ENCODE data around the gene GJC3.
A peak's percentile ranks its signal among the peaks of the same experiment; 100 is the strongest.
"Not testable (repeated sequence)": the region's sequence is repeated elsewhere in the genome, so short reads cannot be mapped to it uniquely, and the experiment has no call there.

The GJC3 gene

DNA sequence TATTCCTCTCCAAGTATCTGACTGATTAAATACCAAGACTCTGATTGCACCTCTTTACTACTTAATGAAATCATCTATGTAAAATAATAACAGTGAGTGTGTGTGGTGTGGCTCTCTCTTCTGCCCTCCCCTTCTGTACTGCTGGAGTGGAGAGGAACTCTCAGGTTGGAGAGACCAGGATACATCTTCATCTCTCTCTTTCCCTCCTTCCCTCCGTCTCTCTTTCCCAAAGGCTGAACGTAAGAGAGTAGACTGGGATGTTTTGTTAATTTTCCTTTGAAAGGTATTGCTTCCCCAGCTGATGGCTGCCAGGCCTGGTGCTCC lies 272 bp upstream of the GJC3 start:
- DNase-seq (ENCODE audit: low read depth), result no peak

DNA sequence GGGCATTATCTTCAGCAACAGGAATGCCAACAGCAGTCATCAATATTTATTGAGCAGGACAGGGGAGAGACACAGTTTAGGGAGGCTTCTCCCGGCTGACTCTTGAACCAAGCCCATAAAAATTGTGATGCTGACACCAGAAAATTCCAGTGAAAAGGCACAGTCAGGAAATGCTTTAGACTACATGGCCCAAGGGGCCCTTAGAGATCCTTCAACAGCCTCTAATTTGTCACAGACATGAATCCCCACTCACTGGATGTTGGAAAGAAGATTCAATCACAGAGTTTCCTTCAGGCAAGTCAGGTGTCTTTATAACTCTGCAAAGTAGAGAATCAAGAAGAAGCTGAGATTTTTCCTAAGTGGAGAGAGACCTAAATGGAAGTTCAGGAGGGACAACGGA lies 1.2 kb downstream of the GJC3 start:
- DNase-seq (ENCODE audit: low read depth), result no peak

DNA sequence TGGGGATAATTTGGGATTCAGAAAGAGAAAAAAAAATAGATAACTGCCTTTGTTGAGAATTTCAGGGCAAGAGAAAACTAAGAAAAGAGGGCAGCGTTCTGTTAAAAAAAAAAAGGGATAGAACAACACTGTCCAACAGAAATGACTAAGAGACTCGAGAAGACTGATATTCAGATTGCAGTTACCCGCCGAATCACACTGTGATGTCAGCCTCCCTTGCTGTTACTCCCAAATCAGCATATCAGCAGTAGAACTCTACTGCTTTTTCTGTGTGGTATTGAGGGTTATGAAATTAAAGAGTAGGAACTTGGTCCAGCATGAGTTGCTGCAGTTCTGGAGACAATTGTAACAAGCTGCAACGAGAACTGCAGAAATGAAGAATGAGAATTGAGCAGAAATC lies 1.9 kb downstream of the GJC3 start:
- no peak for DNase-seq (ENCODE audit: low read depth)

DNA sequence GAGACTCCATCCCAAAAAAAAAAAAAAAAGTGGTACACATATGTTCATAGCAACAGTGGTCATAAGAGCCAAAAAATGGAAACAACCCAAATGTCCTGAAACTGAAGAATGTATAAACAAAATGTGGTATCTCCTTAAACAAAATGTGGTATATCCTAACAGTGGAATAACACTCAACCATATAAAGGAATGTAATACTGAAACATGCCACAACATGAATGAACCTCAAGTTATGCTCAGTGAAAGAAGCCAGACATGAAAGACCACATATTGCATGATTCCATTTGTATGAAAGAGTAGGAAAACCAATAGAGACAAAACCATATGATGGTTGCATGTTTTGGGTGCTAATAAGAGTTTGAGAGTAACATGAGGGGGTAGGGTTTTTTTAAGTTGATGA lies 3.1 kb downstream of the GJC3 start:
- no peak for DNase-seq (ENCODE audit: low read depth)

DNA sequence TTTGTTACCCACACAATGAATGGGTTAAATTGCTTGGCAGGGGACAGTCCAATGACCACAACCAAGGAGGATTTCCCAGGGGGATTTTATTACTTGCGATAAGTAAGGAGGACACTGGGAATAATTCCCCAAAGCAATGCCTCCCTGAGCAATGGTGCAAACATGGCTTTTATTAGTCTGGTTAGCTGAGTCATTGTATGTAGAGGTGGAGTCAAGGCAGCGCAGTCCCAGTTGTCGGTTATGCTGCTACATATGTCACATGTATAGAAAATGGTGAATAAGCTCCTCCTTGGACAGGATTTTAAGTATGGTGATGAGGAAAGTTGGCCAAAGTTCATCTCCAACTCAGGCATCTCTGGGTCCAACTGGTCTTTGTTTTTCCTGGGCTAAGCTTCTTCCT lies 6.2 kb downstream of the GJC3 start:
- no peak for DNase-seq (ENCODE audit: low read depth)

DNA sequence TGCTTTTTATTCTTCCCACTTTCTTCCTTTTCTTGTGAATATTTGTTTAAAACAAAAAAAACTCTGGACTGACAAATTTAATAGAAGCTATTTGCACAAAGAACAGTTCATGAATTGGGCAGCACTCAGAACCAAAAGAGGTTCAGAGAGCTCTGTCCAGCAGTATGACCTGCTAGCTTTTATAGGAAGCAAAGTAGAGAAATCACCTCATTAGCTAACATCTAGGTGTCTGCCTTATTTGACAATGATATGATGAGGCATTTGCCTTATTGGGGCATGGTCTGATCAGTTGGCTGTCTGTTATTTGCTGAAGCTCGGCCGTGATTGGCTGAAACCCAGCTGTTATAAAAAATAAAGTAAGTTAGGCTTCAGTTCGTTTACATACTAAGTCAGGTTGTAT lies 9.3 kb downstream of the GJC3 start:
- no peak for DNase-seq (ENCODE audit: low read depth)

DNA sequence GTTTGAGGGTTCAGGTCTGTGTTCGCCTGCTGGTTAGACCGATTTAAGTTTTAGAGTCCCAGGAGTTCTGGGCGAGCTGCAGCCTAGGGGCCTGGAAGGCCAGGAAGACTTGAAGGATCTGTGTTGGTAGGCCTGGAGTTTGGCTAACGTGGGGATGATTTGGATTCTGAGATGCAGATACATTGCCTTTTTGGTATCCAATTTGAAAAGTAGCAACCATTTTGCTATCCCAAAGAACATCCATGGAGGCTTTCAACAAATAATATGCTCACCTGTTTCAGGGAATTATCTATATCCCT lies 9.7 kb downstream of the GJC3 start:
- no peak for DNase-seq (ENCODE audit: low read depth)

DNA sequence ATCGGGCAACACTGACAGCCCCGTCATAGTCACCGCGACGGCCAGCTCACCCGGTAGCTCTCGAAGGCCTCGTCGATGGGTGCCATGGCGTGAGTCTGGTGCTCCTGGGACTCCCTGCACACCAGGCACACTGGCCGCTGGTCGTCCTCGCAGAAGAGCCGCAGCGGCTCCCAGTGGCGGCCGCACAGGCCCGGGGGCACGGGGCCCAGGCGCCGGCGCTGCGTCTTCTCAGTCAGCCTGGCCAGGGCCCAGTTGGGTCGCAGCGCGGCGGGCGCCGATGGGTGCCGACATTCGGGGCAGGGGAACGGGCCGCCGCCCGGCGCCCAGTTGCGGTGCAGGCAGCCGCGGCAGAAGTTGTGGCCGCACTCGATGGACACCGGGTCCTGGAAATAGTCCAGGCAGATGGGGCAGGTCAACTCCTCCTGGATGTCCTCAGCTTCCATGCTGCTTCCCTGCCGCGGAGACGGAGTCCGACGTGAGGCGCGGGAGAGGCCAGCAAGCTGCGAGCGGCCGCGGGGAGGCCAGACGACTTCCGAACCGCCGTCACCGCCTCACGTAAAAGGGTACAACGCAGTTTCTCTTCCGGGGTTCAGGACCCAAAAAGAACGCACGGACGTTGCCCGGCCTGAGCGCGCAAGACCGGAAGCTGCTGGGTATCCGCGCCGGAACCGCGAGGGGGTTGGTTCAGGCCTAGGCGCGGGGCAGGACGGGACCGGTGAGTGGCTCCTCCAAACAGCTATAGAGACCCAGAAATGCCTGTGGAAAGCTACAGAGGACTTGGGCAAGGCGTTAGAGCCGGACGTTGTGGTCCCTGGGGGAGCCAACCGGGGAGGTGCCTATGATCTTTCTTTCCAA lies 10.2 kb downstream of the GJC3 start, which contains the start of gene TRIM4:
Gene TRIM4 (minus strand): TSS at position 572 of the 855 bp plus-strand sequence. CDS start 129 bp downstream, at position 443.
- DNase-seq (ENCODE audit: low read depth), result peak; percentile 89

DNA sequence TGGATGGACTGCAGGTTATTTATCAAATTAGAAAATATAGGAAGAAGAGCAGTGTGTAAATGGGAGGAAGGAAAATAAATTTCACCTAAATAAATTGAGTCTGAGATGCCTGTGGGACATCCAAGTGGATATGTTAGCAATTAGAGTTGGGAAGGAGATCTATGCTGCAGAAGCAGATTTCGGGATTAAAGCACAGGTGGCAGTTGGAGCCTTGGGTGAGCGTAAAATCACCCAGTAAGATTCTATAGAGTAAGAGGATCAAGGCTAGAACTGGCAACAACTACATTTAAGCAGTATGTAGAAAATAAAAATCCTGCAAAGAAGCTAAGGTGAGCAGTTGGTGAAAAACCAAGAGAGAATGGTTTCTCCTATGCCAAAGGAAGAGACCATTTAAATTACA lies 18.4 kb downstream of the GJC3 start:
- no peak for DNase-seq (ENCODE audit: low read depth)

DNA sequence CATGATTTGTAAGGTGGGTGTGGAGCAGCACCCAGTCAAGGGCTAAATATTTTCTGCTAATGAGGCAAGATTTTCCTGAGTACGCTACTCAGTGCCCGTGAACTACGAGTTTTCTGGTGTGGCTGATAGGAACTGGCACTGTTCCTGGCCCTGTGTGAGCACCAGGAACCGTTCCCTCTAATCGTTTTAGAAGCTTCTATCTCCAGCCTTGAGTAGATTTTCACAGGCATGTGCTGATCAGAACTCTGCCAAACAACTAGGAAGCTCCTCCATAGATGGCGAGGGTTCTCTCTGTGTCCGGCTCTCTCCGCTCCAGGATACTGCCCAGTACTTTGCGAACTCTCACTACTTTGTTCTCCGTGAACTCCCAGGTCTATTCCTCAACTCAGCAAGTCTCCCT lies 27.8 kb downstream of the GJC3 start:
- no peak for DNase-seq (ENCODE audit: low read depth)

DNA sequence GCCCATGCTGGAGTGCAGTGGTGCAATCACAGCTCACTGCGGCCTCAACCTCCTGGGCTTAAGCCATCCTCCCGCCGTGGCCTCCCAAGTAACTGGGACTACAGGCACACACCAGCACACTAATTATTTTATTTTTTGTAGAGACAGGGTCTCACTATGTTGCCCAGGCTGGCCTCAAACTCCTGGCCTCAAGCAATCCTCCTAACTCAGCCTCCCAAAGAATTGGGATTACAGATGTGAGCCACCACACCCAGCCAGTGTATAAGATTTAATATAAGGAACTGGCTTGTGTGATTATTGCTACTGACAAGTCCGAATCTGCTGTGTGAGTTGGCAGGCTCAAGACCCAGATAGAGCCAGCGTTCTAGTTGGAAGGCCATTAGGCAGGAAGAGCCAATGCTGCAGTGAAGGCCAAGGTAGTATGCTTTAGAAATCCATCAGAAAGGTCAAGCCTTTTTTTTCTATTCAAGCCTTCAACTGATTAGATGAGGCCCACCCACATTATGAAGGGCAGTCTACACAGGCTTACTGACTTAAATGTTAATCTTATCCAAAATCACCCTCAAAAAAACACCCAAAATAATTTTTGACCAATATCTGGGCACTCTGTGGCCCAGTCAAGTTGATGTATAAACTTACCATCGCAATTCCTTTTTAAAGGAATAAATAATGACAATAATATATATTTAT lies 29.4 kb downstream of the GJC3 start:
- no peak for DNase-seq (ENCODE audit: low read depth)

DNA sequence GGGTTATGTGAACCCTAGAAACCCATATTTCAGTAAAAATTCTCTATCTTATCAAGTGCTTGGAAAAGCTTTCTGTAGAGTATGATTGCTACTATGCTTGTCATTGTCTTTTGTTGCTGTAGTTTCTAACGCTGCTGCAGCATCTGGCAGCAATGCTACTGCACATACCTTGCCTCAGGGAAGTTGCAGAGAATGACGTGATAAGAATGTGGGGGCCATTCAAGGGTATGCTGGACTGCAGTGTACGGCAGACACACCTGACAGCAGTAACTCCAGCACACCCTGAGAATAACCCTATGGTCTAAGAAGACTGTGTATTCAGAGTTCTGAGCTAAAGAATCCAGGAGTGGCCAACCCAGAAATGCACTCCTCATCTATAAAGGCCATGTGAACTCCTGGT lies 30.6 kb downstream of the GJC3 start:
- DNase-seq (ENCODE audit: low read depth), result no peak

DNA sequence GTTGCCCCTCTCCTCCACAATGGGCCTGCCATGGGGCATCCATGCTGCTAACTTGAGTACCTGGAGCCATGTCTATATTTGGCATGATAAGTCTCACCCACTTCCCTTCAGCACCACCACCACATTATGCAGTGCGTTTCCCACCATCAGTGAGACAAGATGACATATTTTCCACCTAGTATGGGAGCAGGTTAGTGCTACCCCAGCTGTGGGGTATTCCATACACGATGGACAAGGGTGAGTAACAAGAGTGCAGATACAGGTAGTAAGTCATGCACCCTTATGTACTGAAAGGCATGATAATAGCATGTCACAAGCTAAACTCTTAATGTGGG lies 31.4 kb downstream of the GJC3 start:
- DNase-seq (ENCODE audit: low read depth), result no peak

DNA sequence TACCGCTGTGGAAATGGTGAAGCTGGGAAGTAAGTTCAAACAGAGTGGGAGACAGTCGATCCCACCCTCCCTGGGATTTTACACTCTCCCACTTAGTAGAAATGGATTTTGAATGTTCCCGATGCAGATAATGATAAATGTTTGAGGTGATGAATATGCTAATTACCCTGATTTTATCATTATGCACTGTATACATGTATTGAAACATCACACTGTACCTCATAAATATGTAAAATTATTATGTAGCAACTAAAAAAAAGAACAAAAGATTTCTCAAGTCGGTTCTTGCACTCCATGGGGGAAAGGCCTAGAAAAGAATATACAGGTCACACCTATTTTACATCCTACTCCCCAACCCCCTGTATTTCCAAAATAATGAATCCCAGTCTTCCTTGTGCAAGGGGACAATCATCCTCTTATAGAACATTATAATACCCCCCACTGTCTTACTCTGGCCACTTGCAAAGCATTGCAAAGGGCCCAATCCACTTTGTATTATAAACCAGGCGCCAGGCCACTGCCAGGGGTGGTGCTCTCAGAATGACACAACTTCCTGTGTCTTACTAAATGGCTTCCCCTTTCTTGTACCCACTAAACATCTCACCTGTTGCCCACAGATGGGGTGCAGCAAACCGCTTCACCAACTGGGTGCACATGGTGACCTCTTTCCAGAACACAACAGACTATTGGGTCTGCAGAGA lies 31.9 kb downstream of the GJC3 start:
- DNase-seq (ENCODE audit: low read depth), result no peak

DNA sequence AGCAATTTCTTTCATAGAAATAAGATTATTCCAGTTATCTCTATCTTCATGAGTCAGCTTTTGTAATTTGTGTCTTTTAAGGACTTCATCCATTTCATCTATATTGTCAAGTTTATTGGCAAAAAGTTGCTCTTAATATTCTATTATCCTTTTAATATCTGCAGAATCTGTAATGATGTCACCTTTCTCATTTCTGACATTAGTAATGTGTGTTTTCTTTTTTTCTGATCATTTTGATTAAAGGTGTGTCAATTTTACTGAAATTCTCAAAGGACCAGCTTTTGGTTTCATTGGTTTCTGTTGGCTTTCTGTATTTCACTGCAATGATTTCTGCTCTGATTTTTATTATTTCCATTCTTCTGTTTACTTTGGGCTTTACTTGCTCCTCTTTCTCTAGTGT lies 34.7 kb downstream of the GJC3 start:
- DNase-seq (ENCODE audit: low read depth), result no peak

DNA sequence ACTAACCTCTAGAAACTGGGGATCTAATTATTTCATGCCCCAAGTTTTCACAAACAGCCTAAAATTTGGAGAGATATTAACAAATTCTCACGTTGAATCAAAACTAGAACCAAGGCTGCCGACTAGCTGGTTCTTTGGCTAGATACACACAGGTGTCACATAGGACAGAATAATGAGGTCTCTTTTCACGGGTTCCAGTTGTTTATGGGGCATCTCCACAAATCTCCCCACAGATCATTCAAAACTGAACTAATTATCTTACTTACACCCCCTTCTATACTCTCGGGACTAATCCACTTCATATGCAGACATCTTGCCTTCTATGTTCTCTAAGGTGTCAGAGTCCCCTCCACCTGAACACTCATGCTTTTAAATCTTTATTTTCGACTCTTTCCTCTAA lies 36.1 kb downstream of the GJC3 start:
- DNase-seq (ENCODE audit: low read depth), result no peak

DNA sequence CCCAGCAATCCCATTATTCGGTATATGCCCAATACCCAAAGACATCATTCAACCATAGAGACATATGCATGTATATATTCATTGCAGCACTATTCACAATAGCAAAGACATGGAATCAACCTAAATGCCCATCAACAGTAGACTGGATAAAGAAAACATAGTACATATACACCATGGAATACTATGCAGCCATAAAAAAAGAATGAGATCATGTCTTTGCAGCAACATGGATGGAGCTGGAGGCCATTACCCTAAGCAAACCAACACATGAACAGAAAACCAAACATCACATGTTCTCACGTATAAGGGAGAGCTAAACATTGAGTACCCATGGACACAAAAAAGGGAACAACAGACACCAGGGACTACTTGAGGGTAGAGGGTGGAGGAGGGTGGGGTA lies 39.1 kb downstream of the GJC3 start:
- DNase-seq (ENCODE audit: low read depth), result not testable (repeated sequence)

DNA sequence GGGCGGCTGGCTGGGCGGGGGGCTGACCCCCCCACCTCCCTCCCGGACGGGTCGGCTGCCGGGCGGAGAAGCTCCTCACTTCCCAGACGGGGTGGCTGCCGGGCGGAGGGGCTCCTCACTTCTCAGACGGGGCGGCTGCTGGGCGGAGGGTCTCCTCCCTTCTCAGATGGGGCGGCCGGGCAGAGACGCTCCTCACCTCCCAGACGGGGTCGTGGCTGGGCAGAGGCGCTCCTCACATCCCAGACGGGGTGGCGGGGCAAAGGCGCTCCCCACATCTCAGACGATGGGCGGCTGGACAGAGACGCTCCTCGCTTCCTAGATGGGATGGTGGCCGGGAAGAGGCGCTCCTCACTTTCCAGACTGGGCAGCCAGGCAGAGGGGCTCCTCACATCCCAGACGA lies 41.1 kb downstream of the GJC3 start:
- not testable (repeated sequence) for DNase-seq (ENCODE audit: low read depth)

DNA sequence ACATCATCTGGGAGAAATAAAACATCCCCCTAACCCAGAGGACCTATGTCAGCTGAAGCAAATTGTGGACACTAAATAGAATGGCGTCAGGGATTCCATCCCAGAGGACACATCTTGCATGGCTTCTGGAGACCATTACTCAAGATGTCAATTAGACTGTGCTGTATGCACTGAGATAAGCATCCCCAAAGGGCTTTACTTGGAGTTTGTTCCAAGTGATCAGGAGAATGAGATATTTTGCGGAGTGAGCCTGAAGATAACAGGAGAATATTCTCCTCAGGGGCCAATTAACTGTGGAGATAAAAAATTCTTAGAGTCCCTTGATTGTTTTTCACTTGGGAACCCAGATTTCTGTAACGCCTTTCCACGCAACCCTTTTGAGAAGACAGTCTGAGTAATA lies 48.0 kb downstream of the GJC3 start:
- DNase-seq (ENCODE audit: low read depth), result no peak

DNA sequence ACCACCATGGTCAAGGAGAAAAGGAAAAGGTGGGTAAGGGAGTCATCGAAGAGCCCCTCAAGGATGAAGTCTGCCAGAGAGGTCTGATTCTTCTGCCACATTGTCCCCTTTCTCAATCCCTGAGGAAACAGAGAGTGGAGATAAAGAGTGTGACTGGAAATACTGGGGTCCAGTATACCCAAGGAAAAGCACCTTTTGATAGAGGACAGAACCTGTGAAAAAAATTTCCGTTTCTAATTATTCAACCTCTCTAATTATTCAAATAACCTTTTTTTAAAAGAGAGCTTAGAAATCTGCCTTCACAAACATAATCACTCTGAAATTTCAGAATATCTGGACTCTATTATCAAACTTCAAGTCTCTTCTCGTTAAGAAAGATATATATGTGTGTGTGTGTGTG lies 52.5 kb downstream of the GJC3 start, which contains the start of gene OR2AE1:
Gene OR2AE1 (minus strand): TSS at position 101 of the 400 bp plus-strand sequence. CDS start 0 bp downstream, at position 101.
- DNase-seq (ENCODE audit: low read depth), result no peak

DNA sequence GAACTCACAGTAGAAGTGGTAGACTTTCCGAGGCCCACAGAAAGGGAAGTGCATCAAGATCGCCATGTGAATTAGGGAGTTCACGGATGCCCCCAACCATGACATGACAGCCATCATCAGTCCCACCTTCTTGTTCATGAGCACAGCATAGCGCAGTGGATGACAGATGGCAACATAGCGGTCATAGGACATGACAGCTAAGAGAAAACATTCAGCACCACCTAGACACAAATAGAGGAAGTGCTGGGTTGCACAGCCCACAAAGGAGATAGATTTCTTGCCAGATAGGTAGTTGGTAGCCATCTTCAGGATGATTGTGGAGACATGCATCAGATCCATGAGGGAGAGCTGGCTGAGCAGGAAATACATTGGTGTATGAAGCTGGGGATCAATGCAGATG lies 52.9 kb downstream of the GJC3 start:
- DNase-seq (ENCODE audit: low read depth), result no peak

All from stromal cell of bone marrow (primary cell).